ENCODE measurements around the gene RNF207.

The RNF207 gene

GRCh38 chr1:6180707-6181311 is 25.1 kb upstream of the RNF207 start:
- DNase-seq (ENCODE audit: insufficient read length, low spot score) (no peak), FAIRE-seq (no peak)
- TF ChIP-seq POU2F2 (IDR thresholded peaks at IDR 0.05; ENCODE audit: low read depth, low read length), result no peak
- no peak for TF ChIP-seq POLR2A (IDR thresholded peaks at IDR 0.05; ENCODE audit: low read depth, low read length)
- no peak for TF ChIP-seq TAF1 (IDR thresholded peaks at IDR 0.05; ENCODE audit: low read depth, low read length)
- TF ChIP-seq PAX5 (IDR thresholded peaks at IDR 0.05; ENCODE audit: insufficient read depth, low read length, severe bottlenecking), result no peak
- no peak for TF ChIP-seq SPI1 (IDR thresholded peaks at IDR 0.05; ENCODE audit: low read depth, low read length)
- no peak for TF ChIP-seq POLR2AphosphoS5 (IDR thresholded peaks at IDR 0.05; ENCODE audit: low read depth, low read length)

- DNase-seq (ENCODE audit: insufficient read length, low spot score) (no peak), FAIRE-seq (no peak)
- TF ChIP-seq PAX5 (IDR thresholded peaks at IDR 0.05; ENCODE audit: insufficient read depth, low read length, severe bottlenecking) (no peak), POLR2A (IDR thresholded peaks at IDR 0.05; ENCODE audit: low read depth, low read length) (no peak), POU2F2 (IDR thresholded peaks at IDR 0.05; ENCODE audit: low read depth, low read length) (no peak), SPI1 (IDR thresholded peaks at IDR 0.05; ENCODE audit: low read depth, low read length) (no peak), TAF1 (IDR thresholded peaks at IDR 0.05; ENCODE audit: low read depth, low read length) (no peak), POLR2AphosphoS5 (IDR thresholded peaks at IDR 0.05; ENCODE audit: low read depth, low read length) (no peak)
Measured at GRCh38 chr1:6181347-6181770, 24.6 kb upstream of the RNF207 start.

DNA sequence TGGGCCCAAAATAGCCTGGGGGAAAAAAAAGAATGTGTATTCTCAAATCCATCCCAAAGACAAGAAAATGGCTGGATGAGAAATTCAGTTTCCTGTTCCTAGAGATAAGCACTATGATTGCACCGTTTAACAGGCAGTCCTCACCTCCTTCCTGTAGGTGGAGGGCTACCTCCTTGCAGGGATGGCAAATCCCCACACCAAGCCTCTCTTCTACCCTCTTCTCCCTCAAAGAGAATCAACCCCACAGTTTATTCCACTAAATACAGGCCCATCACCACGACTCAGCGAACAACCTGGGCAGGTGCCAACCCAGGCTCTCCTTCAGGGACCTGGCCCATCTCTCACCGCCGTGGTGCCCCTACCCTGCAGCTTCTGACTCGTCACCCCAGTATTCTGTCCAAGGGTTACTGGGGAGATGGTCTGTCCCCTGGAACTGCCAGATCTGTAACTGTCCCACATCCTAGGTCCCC is 22.4 kb upstream of the RNF207 start:
- peak; percentile 54 for FAIRE-seq
- TF ChIP-seq TAF1 (IDR thresholded peaks at IDR 0.05; ENCODE audit: low read depth, low read length) (no peak), POLR2AphosphoS5 (IDR thresholded peaks at IDR 0.05; ENCODE audit: low read depth, low read length) (0 out of 2 replicates have a peak, but pooled peaks have one; percentile 48)
- DNase-seq (ENCODE audit: insufficient read length, low spot score), result no peak

DNA sequence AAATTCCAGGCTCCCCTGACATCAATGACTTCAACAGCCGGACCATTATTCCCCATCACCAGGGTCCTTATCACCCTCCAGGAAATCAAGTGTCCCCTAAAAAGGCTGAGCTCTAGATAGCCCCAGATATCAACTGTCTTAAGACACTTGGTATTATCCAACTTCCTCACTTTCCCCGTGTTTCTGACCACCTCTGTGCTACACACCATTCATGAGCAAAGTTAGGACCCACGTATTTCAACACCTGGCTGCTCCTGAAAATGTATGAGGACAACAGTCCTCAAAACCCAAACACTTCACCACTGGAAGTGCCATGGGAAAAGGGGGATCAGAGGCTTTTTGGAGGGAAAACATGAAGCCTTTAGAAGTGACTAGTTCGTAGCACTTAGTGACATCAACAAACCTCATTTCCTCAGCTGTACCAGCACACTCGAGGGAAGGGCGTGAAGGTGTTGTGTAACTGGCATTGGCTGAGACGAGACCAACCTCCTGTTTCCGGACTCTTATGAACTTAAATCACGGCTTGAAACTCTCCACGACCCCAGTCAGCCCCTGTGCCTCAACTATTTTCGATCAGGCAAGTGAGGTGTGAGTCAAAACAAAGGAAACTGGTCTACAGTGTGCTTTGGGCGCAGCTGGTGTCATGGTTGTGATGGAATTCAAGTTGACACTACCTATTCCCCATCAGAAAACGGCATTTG is 21.7 kb upstream of the RNF207 start:
- no peak for DNase-seq (ENCODE audit: insufficient read length, low spot score)
- TF ChIP-seq SPI1 (IDR thresholded peaks at IDR 0.05; ENCODE audit: low read depth, low read length), result no peak
- peak; percentile 36; the same call in 1 of the 2 replicates for TF ChIP-seq POLR2A (IDR thresholded peaks at IDR 0.05; ENCODE audit: low read depth, low read length)
- 0 out of 2 replicates have a peak, but pooled peaks have one; percentile 32 for TF ChIP-seq POLR2AphosphoS5 (IDR thresholded peaks at IDR 0.05; ENCODE audit: low read depth, low read length)
- no peak for TF ChIP-seq TAF1 (IDR thresholded peaks at IDR 0.05; ENCODE audit: low read depth, low read length)
- no peak for TF ChIP-seq PAX5 (IDR thresholded peaks at IDR 0.05; ENCODE audit: insufficient read depth, low read length, severe bottlenecking)
- FAIRE-seq, result peak; percentile 45

DNA sequence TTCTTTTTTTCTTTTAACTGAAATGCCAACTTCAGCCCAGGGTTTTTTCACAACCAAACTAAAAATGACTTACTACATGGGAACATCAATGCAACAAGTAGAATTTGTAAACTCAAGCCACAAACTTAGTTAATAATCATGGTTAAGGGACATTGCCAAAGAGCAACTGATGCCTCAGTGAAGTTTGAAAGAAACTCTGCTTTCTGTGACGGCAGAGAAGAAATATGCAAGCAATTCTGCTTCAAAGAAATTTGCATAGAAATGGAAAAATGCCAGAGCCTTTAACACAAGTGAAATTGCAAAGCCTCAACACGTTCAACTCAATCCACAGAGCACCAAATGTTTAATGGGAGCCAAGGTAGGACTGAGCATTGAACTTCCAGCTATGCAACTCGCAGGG is 20.8 kb upstream of the RNF207 start:
- DNase-seq (ENCODE audit: insufficient read length, low spot score), result no peak

DNA sequence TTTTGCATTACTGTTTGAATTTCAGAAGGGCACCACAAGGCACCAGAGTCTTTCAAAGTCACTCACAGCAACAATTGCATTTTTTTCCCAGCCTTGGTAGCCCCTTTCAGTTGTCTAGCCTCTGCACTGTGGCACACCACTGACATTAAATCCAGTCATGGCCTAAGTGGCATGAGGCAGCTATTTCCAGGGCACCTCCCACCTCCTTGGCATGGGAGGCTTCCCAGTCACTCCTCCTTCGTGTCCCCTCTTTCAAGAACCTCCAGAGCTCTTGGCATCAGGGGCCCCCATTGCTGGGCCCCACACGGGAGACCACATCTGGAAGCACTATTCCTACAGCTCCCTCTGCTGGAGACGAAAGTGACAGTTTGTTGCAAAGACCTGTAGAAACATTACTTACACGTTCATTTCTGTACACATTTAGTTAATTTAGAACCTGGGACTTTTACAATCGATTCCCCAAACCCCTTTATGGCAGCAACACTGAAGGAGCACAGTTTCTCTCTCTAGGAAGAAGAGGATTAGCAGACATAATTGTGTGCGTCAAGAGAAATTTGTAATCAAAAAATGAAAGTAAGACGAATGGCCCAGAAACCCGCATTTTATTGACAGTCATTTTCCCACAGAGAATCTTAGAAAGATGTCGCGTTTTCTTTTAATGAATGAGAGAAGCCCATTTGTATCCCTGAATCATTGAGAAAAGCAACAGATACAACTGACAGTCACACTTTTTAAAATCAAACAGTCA is 20.1 kb upstream of the RNF207 start:
- DNase-seq (ENCODE audit: insufficient read length, low spot score), result no peak
- FAIRE-seq, result peak; percentile 50
- TF ChIP-seq PAX5 (IDR thresholded peaks at IDR 0.05; ENCODE audit: insufficient read depth, low read length, severe bottlenecking), result no peak
- TF ChIP-seq POLR2AphosphoS5 (IDR thresholded peaks at IDR 0.05; ENCODE audit: low read depth, low read length), result peak; percentile 63; the same call in 1 of the 2 replicates
- peak; percentile 40; the same call in 1 of the 2 replicates for TF ChIP-seq POLR2A (IDR thresholded peaks at IDR 0.05; ENCODE audit: low read depth, low read length)
- no peak for TF ChIP-seq SPI1 (IDR thresholded peaks at IDR 0.05; ENCODE audit: low read depth, low read length)
- no peak for TF ChIP-seq TAF1 (IDR thresholded peaks at IDR 0.05; ENCODE audit: low read depth, low read length)
- TF ChIP-seq POU2F2 (IDR thresholded peaks at IDR 0.05; ENCODE audit: low read depth, low read length), result no peak

More for the DNA sequence above, 20.8 kb upstream of the RNF207 start:
- TF ChIP-seq TAF1 (IDR thresholded peaks at IDR 0.05; ENCODE audit: low read depth, low read length), result no peak
- no peak for TF ChIP-seq PAX5 (IDR thresholded peaks at IDR 0.05; ENCODE audit: insufficient read depth, low read length, severe bottlenecking)
- no peak for TF ChIP-seq SPI1 (IDR thresholded peaks at IDR 0.05; ENCODE audit: low read depth, low read length)
- TF ChIP-seq POLR2AphosphoS5 (IDR thresholded peaks at IDR 0.05; ENCODE audit: low read depth, low read length), result no peak
- TF ChIP-seq POU2F2 (IDR thresholded peaks at IDR 0.05; ENCODE audit: low read depth, low read length), result no peak
- no peak; the same call in 1 of the 2 replicates for TF ChIP-seq POLR2A (IDR thresholded peaks at IDR 0.05; ENCODE audit: low read depth, low read length)
- FAIRE-seq, result no peak

GRCh38 chr1:6188466-6188865 is 17.5 kb upstream of the RNF207 start:
- FAIRE-seq (no peak), DNase-seq (ENCODE audit: insufficient read length, low spot score) (no peak)
- TF ChIP-seq POU2F2 (IDR thresholded peaks at IDR 0.05; ENCODE audit: low read depth, low read length), result no peak

DNA sequence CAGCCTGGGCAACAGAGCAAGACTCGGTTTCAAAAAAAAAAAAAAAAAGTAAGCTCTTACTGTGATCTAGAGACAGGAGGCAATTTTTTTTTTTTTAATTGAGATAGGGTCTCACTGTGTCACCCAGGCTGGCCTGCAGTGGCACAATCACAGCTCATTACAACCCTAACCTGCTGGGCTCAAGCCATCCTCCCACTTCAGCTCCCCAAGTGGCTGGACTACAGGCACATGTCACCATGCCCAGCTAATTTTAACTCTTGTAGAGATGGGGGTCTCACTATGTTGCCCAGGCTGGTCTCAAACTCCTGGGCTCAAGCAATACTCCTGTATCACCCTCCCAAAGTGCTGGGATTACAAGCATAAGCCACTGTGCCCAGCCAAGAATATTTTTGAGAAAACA is 14.0 kb upstream of the RNF207 start:
- FAIRE-seq, result no peak
- no peak for DNase-seq (ENCODE audit: insufficient read length, low spot score)
- TF ChIP-seq POLR2A (IDR thresholded peaks at IDR 0.05; ENCODE audit: low read depth, low read length) (no peak), SPI1 (IDR thresholded peaks at IDR 0.05; ENCODE audit: low read depth, low read length) (no peak), POLR2AphosphoS5 (IDR thresholded peaks at IDR 0.05; ENCODE audit: low read depth, low read length) (no peak), TAF1 (IDR thresholded peaks at IDR 0.05; ENCODE audit: low read depth, low read length) (no peak), POU2F2 (IDR thresholded peaks at IDR 0.05; ENCODE audit: low read depth, low read length) (no peak), PAX5 (IDR thresholded peaks at IDR 0.05; ENCODE audit: insufficient read depth, low read length, severe bottlenecking) (no peak)

DNA sequence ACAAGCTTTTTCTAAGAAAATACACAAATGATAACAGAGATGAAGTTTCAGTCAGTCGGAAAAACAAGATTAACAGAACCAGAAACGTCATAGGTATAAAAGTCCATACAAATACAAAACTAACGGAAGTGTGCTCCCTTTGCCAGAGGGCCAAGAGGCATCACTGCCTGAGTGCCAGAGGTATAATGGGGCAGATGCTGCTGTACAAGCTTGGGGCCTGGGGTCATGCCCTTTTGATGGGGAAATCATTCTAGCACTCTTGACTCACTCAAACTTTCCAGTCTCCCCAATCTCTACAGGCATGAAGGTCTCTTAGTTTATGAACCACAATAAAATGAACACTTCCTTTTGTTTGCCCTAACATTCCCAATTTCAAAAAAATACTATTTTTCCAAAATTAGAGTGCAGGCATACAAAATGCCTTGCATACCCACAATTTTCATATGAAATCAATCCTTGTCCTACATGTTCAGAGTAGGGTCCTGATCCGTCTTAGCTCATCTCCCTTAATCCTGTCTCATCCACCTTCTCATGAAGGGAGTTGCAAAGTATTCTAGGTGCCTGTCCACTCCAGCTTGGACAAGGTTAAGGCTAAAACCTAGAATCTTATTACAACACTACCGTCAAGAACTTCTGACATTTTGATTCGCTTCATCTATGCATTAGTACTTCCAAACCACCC is 8.0 kb upstream of the RNF207 start:
- DNase-seq (ENCODE audit: insufficient read length, low spot score) (no peak), FAIRE-seq (no peak)
- TF ChIP-seq PAX5 (IDR thresholded peaks at IDR 0.05; ENCODE audit: insufficient read depth, low read length, severe bottlenecking) (no peak), POLR2A (IDR thresholded peaks at IDR 0.05; ENCODE audit: low read depth, low read length) (no peak), TAF1 (IDR thresholded peaks at IDR 0.05; ENCODE audit: low read depth, low read length) (no peak)
